HL-60 (cell line): ENCODE measurements around the gene GRID1.

Experiments used
- CTCF ChIP-seq: IDR thresholded peaks from one replicate; pipeline ENCODE4 v1.5.1; 2011; ENCODE audit warnings: low read length, control low read depth, inconsistent platforms; ENCODE audit not compliant: insufficient read depth
- POLR2AphosphoS5 ChIP-seq: IDR thresholded peaks from 2 replicates; pipeline ENCODE4 v1.6.1; 2012; ENCODE audit warnings: low read depth

DNA sequence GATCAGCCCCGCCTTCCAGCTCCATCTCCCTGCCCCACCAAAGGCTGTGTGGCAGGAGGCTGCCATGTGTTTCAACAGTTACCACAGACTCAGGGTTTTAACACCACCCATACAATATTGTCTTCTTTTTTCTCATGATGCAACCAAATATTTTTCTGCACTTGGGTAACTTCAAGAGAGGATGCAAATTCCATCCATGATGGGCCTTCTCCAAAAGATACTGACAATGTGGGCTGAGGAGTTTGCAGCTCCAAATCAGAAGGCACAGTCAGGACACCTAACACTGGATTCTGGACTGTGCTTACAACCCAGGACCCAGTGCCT lies 347.9 kb downstream of the GRID1 start:
- TF ChIP-seq CTCF (no peak), POLR2AphosphoS5 (no peak)
